Neural cell (in vitro differentiated cells): ENCODE results near the gene PARD6G. TPM values are rescaled to one million over a fixed set of nuclear protein-coding genes. Genes with fewer than 3 reads are reported as not detected.

ENCODE experiments used
- H2AFZ ChIP-seq: fragments of 200-600, 300-800 bp; sonication (generic), shearing (Covaris generic); 2 replicates; pipeline ENCODE4 v1.6.0; 2014; ENCODE audit warnings: low read depth, mild to moderate bottlenecking, antibody characterized with exemption, low read length, moderate library complexity
- H3F3A ChIP-seq: fragments of 200-600 bp; shearing (Covaris generic); 2 replicates; pipeline ENCODE4 v1.6.1; 2016; ENCODE audit warnings: mild to moderate bottlenecking, moderate library complexity, mixed read lengths, antibody characterized with exemption, low read length; ENCODE audit not compliant: insufficient read depth, poor library complexity, severe bottlenecking
- H3K27ac ChIP-seq: fragments of 200-600, 300-800 bp; sonication (generic), shearing (Covaris generic); 2 replicates; pipeline ENCODE4 v1.5.1; 2014; ENCODE audit warnings: mild to moderate bottlenecking, low read length, moderate library complexity
- H3K27me3 ChIP-seq: fragments of 300-800, 200-600 bp; sonication (generic), shearing (Covaris generic); 2 replicates; pipeline ENCODE4 v1.6.0; 2014; ENCODE audit warnings: mild to moderate bottlenecking, low read depth, low read length, moderate library complexity; ENCODE audit not compliant: insufficient read depth
- H3K36me3 ChIP-seq: fragments of 300-800, 200-600 bp; sonication (generic), shearing (Covaris generic); 2 replicates; pipeline ENCODE4 v1.5.1; 2014; ENCODE audit warnings: mild to moderate bottlenecking, antibody characterized with exemption, low read length, moderate library complexity; ENCODE audit not compliant: insufficient read depth
- H3K4me2 ChIP-seq: fragments of 300-800, 200-600 bp; sonication (generic), shearing (Covaris generic); 2 replicates; pipeline ENCODE4 v1.6.0; 2014; ENCODE audit warnings: mild to moderate bottlenecking, low read length
- H3K4me3 ChIP-seq: fragments of 300-800, 200-600 bp; sonication (generic), shearing (Covaris generic); 2 replicates; pipeline ENCODE4 v1.5.1; 2014; ENCODE audit warnings: mild to moderate bottlenecking, low read length, moderate library complexity
- H3K79me2 ChIP-seq: fragments of 200-600 bp; shearing (Covaris generic); replicated peaks from 2 replicates; pipeline ENCODE4 v1.6.0; 2014; ENCODE audit warnings: mild to moderate bottlenecking, low read length, moderate library complexity; ENCODE audit not compliant: insufficient read depth
- H3K9ac ChIP-seq: fragments of 300-800, 200-600 bp; sonication (generic), shearing (Covaris generic); 2 replicates; pipeline ENCODE4 v1.6.1; 2016; ENCODE audit warnings: mild to moderate bottlenecking, low read length, mixed read lengths
- H3K9me2 ChIP-seq: fragments of 200-600 bp; shearing (Covaris generic); 2 replicates; pipeline ENCODE4 v1.6.1; 2016; ENCODE audit warnings: mild to moderate bottlenecking, low read length, mixed read lengths; ENCODE audit not compliant: insufficient read depth
- H3K9me3 ChIP-seq: fragments of 200-600, 300-800 bp; sonication (generic), shearing (Covaris generic); 2 replicates; pipeline ENCODE4 v1.6.1; 2016; ENCODE audit warnings: mild to moderate bottlenecking, mixed run types, low read length, moderate library complexity, mixed read lengths
- H4K20me1 ChIP-seq: fragments of 200-600 bp; shearing (Covaris generic); 2 replicates; pipeline ENCODE4 v1.6.1; 2016; ENCODE audit warnings: mild to moderate bottlenecking, mixed run types; ENCODE audit not compliant: insufficient read depth
- EP300 ChIP-seq: fragments of 450-650 bp; conservative IDR thresholded peaks from 2 replicates; pipeline ENCODE4 v1.6.1; 2014; ENCODE audit warnings: antibody characterized with exemption, mild to moderate bottlenecking, moderate library complexity; ENCODE audit not compliant: poor library complexity, severe bottlenecking
- EZH2 ChIP-seq: fragments of 200-600, 300-800 bp; shearing (Covaris generic), sonication (generic); IDR thresholded peaks from 2 replicates; pipeline ENCODE4 v1.6.1; 2014; ENCODE audit warnings: antibody characterized with exemption, low read length, borderline replicate concordance, mild to moderate bottlenecking; ENCODE audit not compliant: insufficient read depth, poor library complexity, severe bottlenecking
- MXI1 ChIP-seq: fragments of 450-650 bp; conservative IDR thresholded peaks from 2 replicates; pipeline ENCODE4 v1.6.1; 2014; ENCODE audit warnings: antibody characterized with exemption, mild to moderate bottlenecking; ENCODE audit not compliant: poor library complexity, severe bottlenecking
- POLR2AphosphoS5 ChIP-seq: IDR thresholded peaks from 2 replicates; pipeline ENCODE4 v1.6.1; 2012
- RAD21 ChIP-seq: fragments of 450-650 bp; conservative IDR thresholded peaks from 2 replicates; pipeline ENCODE4 v1.6.1; 2014; ENCODE audit warnings: antibody characterized with exemption, mild to moderate bottlenecking, moderate library complexity
- REST ChIP-seq: IDR thresholded peaks from 2 replicates; pipeline ENCODE4 v1.6.1; 2012; ENCODE audit warnings: borderline replicate concordance
- SMC3 ChIP-seq: fragments of 450-650 bp; conservative IDR thresholded peaks from 2 replicates; pipeline ENCODE4 v1.6.1; 2014; ENCODE audit warnings: antibody characterized with exemption, mild to moderate bottlenecking, moderate library complexity; ENCODE audit not compliant: poor library complexity
- TAF1 ChIP-seq: IDR thresholded peaks from 2 replicates; pipeline ENCODE4 v1.6.1; 2012; ENCODE audit warnings: low read depth
- polyA plus RNA-seq: library from polyadenylated mRNA; depleted of rRNA; stranded (reverse); fragments of >200 nt; gene quantifications from 2 replicates; pipeline ENCODE4 v1.2.3, GENCODE V29; 2014
- TF ChIP-seq, protein P1 (sequence below): fragments of 450-650 bp; IDR thresholded peaks from 2 replicates; pipeline ENCODE4 v1.5.1; 2014; ENCODE audit warnings: antibody characterized with exemption, mild to moderate bottlenecking, moderate library complexity; ENCODE audit not compliant: poor library complexity, severe bottlenecking

PARD6G gene
- polyA plus RNA-seq, 1 donor from 2014 or later = 9.3 TPM

DNA sequence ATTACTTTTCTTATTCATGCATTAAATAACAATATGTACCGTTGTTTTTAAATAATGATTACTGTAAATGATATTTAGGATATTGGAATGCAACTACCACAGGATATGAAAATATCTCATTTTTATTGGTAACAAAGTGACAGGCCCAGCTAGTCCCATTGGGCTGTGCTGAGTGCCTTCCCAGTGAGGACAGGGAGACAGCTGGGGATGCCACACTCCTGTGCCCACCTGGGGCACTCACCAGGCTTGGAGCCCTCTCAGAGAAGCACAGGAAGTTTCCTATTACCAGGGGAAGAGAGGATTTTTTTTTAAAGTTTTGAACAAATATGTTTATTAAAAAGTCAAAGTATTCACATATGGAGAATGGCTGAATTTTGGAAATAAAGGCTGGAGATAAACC, 48.9 kb downstream of the PARD6G start:
- Histone ChIP-seq H3K9me2 (no peaks in the 10 kb centered on the region), H3K4me3 (no peak overlapping the region), H3F3A (no peaks in the 10 kb centered on the region), H3K79me2 (peaks cover 4% of the 10 kb centered on the region), H3K9me3 (no peaks in the 10 kb centered on the region), H3K4me2 (no peak overlapping the region), H3K36me3 (no peaks in the 10 kb centered on the region), H2AFZ (no peak overlapping the region), H4K20me1 (no peaks in the 10 kb centered on the region), H3K27me3 (no peaks in the 10 kb centered on the region), H3K27ac (no peak overlapping the region), H3K9ac (no peak overlapping the region)
- TF ChIP-seq POLR2AphosphoS5 (no peak), MXI1 (no peak), REST (no peak)

DNA sequence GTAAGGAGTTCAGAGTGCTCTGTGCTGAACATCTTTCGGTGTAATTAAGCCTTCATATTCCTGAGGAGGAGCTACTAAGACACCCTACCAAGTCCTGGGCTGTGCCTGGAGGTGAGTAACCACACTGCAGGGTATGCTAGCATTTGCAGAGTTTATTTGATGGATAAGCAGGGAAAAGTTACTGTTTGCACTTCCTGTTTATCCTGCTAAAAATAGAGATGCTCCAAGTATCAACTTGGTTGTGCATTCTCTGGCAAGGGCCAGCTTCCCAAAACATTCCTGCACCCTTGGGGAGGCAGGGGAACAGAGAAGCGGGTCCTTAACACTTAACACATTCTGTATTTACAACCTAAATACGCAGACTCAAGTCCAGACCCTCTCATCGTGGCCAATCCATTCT, 49.8 kb downstream of the PARD6G start:
- no peak overlapping the region for H3K4me3 ChIP-seq
- no peaks in the 10 kb centered on the region for H3K27me3 ChIP-seq
- H3F3A ChIP-seq = no peaks in the 10 kb centered on the region
- H3K27ac ChIP-seq = no peak overlapping the region
- H3K4me2 ChIP-seq = no peak overlapping the region
- no peaks in the 10 kb centered on the region for H3K36me3 ChIP-seq
- H3K9me2 ChIP-seq = no peaks in the 10 kb centered on the region
- no peak overlapping the region for H3K9ac ChIP-seq
- no peaks in the 10 kb centered on the region for H3K9me3 ChIP-seq
- H3K79me2 ChIP-seq = peaks cover 4% of the 10 kb centered on the region
- no peak overlapping the region for H2AFZ ChIP-seq
- no peaks in the 10 kb centered on the region for H4K20me1 ChIP-seq
- TF ChIP-seq MXI1 (no peak), RAD21 (no peak), TAF1 (no peak), SMC3 (no peak), EP300 (no peak), POLR2AphosphoS5 (no peak), REST (no peak), EZH2 (no peak)
- TF ChIP-seq, protein P1, sequence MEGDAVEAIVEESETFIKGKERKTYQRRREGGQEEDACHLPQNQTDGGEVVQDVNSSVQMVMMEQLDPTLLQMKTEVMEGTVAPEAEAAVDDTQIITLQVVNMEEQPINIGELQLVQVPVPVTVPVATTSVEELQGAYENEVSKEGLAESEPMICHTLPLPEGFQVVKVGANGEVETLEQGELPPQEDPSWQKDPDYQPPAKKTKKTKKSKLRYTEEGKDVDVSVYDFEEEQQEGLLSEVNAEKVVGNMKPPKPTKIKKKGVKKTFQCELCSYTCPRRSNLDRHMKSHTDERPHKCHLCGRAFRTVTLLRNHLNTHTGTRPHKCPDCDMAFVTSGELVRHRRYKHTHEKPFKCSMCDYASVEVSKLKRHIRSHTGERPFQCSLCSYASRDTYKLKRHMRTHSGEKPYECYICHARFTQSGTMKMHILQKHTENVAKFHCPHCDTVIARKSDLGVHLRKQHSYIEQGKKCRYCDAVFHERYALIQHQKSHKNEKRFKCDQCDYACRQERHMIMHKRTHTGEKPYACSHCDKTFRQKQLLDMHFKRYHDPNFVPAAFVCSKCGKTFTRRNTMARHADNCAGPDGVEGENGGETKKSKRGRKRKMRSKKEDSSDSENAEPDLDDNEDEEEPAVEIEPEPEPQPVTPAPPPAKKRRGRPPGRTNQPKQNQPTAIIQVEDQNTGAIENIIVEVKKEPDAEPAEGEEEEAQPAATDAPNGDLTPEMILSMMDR = no peak
